Uterus (tissue), 2 donors: ENCODE measurements around the gene C1orf21.

Experiments
- POLR2A ChIP-seq, 2 donors: fragments of 450-650 bp; IDR thresholded peaks; one replicate each; pipeline ENCODE4 v1.6.1; 2016; ENCODE audit warnings: antibody characterized with exemption in 2 of 2, mild to moderate bottlenecking in 1 of 2, moderate library complexity in 1 of 2
- TF ChIP-seq, protein P1 (sequence below), 4 experiments: fragments of 200-600 bp in 2 of 4; fragments of 450-650 bp in 2 of 4; sonication (generic) in 2 of 4; IDR thresholded peaks; one replicate each; pipeline ENCODE4 v1.5.1; 2016 to 2019; ENCODE audit warnings: antibody characterized with exemption in 4 of 4, mild to moderate bottlenecking in 2 of 4, moderate library complexity in 1 of 4

DNA sequence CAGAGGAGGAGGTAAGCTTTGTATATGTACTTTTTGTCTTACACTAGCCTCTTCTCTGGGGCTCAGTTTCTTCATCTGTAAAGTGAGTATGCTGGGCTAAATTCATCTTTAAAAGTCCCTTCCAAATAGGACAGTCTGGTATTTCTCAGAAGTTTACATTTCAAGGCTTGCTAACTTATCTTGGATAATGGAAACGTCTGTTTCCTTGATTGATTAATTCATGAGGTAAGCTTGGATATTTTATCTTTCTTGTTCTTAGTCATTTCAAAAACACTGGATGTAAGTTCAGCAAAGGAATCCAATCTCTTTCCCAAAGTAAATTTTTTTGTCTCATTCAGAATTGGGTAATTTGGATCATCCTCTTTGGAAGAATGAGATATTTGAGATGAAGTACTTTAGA lies 256.8 kb downstream of the C1orf21 start:
- TF ChIP-seq, protein P1, sequence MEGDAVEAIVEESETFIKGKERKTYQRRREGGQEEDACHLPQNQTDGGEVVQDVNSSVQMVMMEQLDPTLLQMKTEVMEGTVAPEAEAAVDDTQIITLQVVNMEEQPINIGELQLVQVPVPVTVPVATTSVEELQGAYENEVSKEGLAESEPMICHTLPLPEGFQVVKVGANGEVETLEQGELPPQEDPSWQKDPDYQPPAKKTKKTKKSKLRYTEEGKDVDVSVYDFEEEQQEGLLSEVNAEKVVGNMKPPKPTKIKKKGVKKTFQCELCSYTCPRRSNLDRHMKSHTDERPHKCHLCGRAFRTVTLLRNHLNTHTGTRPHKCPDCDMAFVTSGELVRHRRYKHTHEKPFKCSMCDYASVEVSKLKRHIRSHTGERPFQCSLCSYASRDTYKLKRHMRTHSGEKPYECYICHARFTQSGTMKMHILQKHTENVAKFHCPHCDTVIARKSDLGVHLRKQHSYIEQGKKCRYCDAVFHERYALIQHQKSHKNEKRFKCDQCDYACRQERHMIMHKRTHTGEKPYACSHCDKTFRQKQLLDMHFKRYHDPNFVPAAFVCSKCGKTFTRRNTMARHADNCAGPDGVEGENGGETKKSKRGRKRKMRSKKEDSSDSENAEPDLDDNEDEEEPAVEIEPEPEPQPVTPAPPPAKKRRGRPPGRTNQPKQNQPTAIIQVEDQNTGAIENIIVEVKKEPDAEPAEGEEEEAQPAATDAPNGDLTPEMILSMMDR (IDR thresholded peaks at IDR 0.05): no peak
- no peak for TF ChIP-seq POLR2A (IDR thresholded peaks at IDR 0.05)
